PC-3 (cell line): ENCODE data around the gene SLIT1.

Experiments
- CTCF ChIP-seq: fragments of 300-600 bp; sonication (generic); conservative IDR thresholded peaks from 2 replicates; pipeline ENCODE4 v1.5.1; 2017; ENCODE audit warnings: antibody characterized with exemption, low read depth, mild to moderate bottlenecking, low read length
- EZH2phosphoT487 ChIP-seq: fragments of 300-600 bp; sonication (generic); IDR thresholded peaks from 2 replicates; pipeline ENCODE4 v1.6.1; 2018; ENCODE audit warnings: mild to moderate bottlenecking, antibody characterized with exemption, low read length, borderline replicate concordance

- TF ChIP-seq CTCF = no peak
- no peak for TF ChIP-seq EZH2phosphoT487
These were observed at the start of gene SLIT1 for GRCh38 chr10:97185326-97186058.
